GM23338 (cell line): ENCODE measurements around the gene OVCH1. TPM values are rescaled to one million over a fixed set of nuclear protein-coding genes. Genes with fewer than 3 reads are reported as not detected.

ENCODE experiments used
- ATAC-seq: fragments of 200-7000 bp; cut with Tn5 transposase; 3 replicates; pipeline ENCODE4 v1.9.1; 2020
- DNase-seq: peaks from one replicate; pipeline ENCODE4 v3.0.0-alpha.2; 2015; ENCODE audit warnings: low spot score
- H2AFZ ChIP-seq: fragments of 200-600 bp; sonication (generic); 2 replicates; pipeline ENCODE4 v1.8.0; 2016; ENCODE audit warnings: antibody characterized with exemption, mild to moderate bottlenecking, moderate library complexity
- H3F3A ChIP-seq: fragments of 200-600 bp; sonication (generic); replicated peaks from 2 replicates; pipeline ENCODE4 v1.8.0; 2017; ENCODE audit warnings: antibody characterized with exemption, mixed run types, low read depth
- H3K27ac ChIP-seq: fragments of 200-600 bp; sonication (generic); 2 replicates; pipeline ENCODE4 v1.6.1; 2016; ENCODE audit warnings: low read depth
- H3K27me3 ChIP-seq: fragments of 200-600 bp; sonication (generic); 2 replicates; pipeline ENCODE4 v1.8.0; 2016; ENCODE audit warnings: mild to moderate bottlenecking, mixed run types, moderate library complexity; ENCODE audit not compliant: insufficient read depth
- H3K36me3 ChIP-seq: fragments of 200-600 bp; sonication (generic); 2 replicates; pipeline ENCODE4 v1.8.0; 2016; ENCODE audit warnings: mild to moderate bottlenecking; ENCODE audit not compliant: insufficient read depth
- H3K4me1 ChIP-seq: fragments of 200-600 bp; sonication (generic); 2 replicates; pipeline ENCODE4 v1.8.0; 2016; ENCODE audit warnings: mild to moderate bottlenecking, moderate library complexity; ENCODE audit not compliant: insufficient read depth
- H3K4me2 ChIP-seq: fragments of 200-600 bp; sonication (generic); 2 replicates; pipeline ENCODE4 v1.7.1; 2017; ENCODE audit warnings: mixed run types
- H3K4me3 ChIP-seq: fragments of 200-600 bp; sonication (generic); 2 replicates; pipeline ENCODE4 v1.6.1; 2016; ENCODE audit warnings: mixed run types
- H3K79me2 ChIP-seq: fragments of 200-600 bp; sonication (generic); replicated peaks from 2 replicates; pipeline ENCODE4 v1.8.0; 2017; ENCODE audit warnings: mild to moderate bottlenecking; ENCODE audit not compliant: insufficient read depth
- H3K9me2 ChIP-seq: fragments of 200-600 bp; sonication (generic); 2 replicates; pipeline ENCODE4 v1.8.0; 2017; ENCODE audit not compliant: insufficient read depth
- H4K20me1 ChIP-seq: fragments of 200-600 bp; sonication (generic); replicated peaks from 2 replicates; pipeline ENCODE4 v1.8.0; 2017; ENCODE audit warnings: mild to moderate bottlenecking; ENCODE audit not compliant: insufficient read depth
- H3K27ac Mint-ChIP-seq: 2 replicates; pipeline ENCODE4 v1.8.0; 2020; ENCODE audit warnings: inconsistent platforms, mild to moderate bottlenecking, moderate library complexity, mixed read lengths
- H3K27me3 Mint-ChIP-seq: 3 replicates; pipeline ENCODE4 v1.8.0; 2022; ENCODE audit warnings: low read depth, mild to moderate bottlenecking, moderate library complexity, mixed read lengths, inconsistent platforms; ENCODE audit not compliant: insufficient read depth, poor library complexity
- H3K36me3 Mint-ChIP-seq: 3 replicates; pipeline ENCODE4 v1.8.0; 2021; ENCODE audit warnings: low read depth, mild to moderate bottlenecking, inconsistent platforms, moderate library complexity, mixed read lengths
- H3K4me1 Mint-ChIP-seq: 3 replicates; pipeline ENCODE4 v1.8.0; 2020; ENCODE audit warnings: mild to moderate bottlenecking, inconsistent platforms, mixed read lengths
- H3K4me3 Mint-ChIP-seq: 3 replicates; pipeline ENCODE4 v1.8.0; 2021; ENCODE audit warnings: moderate library complexity, mild to moderate bottlenecking, inconsistent platforms, mixed read lengths
- H3K9me3 Mint-ChIP-seq: 3 replicates; pipeline ENCODE4 v1.8.0; 2020; ENCODE audit warnings: moderate library complexity, mild to moderate bottlenecking, inconsistent platforms, mixed read lengths
- CREB1 ChIP-seq: fragments of 250-450 bp; sonication (Bioruptor Pico); IDR thresholded peaks from 2 replicates; pipeline ENCODE4 v1.5.0; 2020; ENCODE audit warnings: low read depth, mild to moderate bottlenecking, moderate library complexity
- EZH2phosphoT487 ChIP-seq: fragments of 200-600 bp; sonication (generic); IDR thresholded peaks from one replicate; pipeline ENCODE4 v1.8.1; 2018; ENCODE audit warnings: antibody characterized with exemption; ENCODE audit not compliant: unreplicated experiment
- NANOG ChIP-seq: IDR thresholded peaks from 2 replicates; pipeline ENCODE4 v1.6.1; 2016; ENCODE audit warnings: antibody characterized with exemption, borderline replicate concordance
- POLR2AphosphoS5 ChIP-seq: IDR thresholded peaks from 2 replicates; pipeline ENCODE4 v1.6.1; 2016; ENCODE audit warnings: antibody characterized with exemption, low read depth
- ZNF331 ChIP-seq: fragments of 250-450 bp; sonication (Bioruptor Pico); IDR thresholded peaks from 2 replicates; pipeline ENCODE4 v1.5.0; 2020; ENCODE audit warnings: low read depth, mild to moderate bottlenecking, moderate library complexity
- polyA plus RNA-seq: library from polyadenylated mRNA; unstranded; fragments of >200 nt; fragmentation: Nextera tagmentation; extraction: Ambion mirVana; gene quantifications from 2 replicates; pipeline ENCODE4 v1.2.1, GENCODE V29; 2016
- total RNA-seq: library from RNA; depleted of rRNA; stranded (reverse); fragments of >200 nt; shearing (Covaris generic); gene quantifications from 2 replicates; pipeline ENCODE4 v1.2.3, GENCODE V29; 2014
- TF ChIP-seq, protein P1 (sequence below): IDR thresholded peaks from one replicate; pipeline ENCODE4 v1.6.1; 2018; ENCODE audit warnings: antibody characterized with exemption; ENCODE audit not compliant: unreplicated experiment
- TF ChIP-seq, protein P2 (sequence below), 2 experiments: fragments of 200-600 bp in 1 of 2; sonication (generic) in 1 of 2; conservative IDR thresholded peaks; 2 replicates each; pipeline versions ENCODE4 v1.5.1 to v1.6.1; 2016 to 2017; ENCODE audit warnings: antibody characterized with exemption in 2 of 2, low read depth in 2 of 2, mild to moderate bottlenecking in 2 of 2, moderate library complexity in 1 of 2
- TF ChIP-seq, protein P3 (sequence below): IDR thresholded peaks from 2 replicates; pipeline ENCODE4 v1.6.1; 2016; ENCODE audit warnings: antibody characterized with exemption

Gene OVCH1
- total and polyA plus RNA-seq, 2 experiments from 2014 or later: not detected

DNA sequence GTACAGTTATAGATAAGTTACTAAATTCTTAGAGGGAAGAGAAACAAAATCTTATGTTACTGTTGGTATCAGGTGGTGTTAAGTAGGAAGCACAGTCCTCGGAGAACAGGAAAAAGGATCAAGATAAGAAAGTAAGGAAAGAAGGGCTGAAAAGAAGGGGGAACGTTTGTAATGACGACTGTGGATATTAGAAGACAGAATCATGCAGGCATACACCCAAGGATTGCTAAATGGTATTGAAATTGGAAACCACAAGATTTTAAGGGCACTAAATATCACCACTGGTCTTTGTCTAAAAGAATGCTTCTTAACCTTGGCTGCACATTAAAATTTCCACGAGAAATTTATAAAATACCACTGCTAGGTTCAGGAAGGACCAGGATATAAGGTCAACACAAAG lies 82.4 kb downstream of the OVCH1 start (continued):
- TF ChIP-seq, protein P1, sequence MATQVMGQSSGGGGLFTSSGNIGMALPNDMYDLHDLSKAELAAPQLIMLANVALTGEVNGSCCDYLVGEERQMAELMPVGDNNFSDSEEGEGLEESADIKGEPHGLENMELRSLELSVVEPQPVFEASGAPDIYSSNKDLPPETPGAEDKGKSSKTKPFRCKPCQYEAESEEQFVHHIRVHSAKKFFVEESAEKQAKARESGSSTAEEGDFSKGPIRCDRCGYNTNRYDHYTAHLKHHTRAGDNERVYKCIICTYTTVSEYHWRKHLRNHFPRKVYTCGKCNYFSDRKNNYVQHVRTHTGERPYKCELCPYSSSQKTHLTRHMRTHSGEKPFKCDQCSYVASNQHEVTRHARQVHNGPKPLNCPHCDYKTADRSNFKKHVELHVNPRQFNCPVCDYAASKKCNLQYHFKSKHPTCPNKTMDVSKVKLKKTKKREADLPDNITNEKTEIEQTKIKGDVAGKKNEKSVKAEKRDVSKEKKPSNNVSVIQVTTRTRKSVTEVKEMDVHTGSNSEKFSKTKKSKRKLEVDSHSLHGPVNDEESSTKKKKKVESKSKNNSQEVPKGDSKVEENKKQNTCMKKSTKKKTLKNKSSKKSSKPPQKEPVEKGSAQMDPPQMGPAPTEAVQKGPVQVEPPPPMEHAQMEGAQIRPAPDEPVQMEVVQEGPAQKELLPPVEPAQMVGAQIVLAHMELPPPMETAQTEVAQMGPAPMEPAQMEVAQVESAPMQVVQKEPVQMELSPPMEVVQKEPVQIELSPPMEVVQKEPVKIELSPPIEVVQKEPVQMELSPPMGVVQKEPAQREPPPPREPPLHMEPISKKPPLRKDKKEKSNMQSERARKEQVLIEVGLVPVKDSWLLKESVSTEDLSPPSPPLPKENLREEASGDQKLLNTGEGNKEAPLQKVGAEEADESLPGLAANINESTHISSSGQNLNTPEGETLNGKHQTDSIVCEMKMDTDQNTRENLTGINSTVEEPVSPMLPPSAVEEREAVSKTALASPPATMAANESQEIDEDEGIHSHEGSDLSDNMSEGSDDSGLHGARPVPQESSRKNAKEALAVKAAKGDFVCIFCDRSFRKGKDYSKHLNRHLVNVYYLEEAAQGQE: no peak

DNA sequence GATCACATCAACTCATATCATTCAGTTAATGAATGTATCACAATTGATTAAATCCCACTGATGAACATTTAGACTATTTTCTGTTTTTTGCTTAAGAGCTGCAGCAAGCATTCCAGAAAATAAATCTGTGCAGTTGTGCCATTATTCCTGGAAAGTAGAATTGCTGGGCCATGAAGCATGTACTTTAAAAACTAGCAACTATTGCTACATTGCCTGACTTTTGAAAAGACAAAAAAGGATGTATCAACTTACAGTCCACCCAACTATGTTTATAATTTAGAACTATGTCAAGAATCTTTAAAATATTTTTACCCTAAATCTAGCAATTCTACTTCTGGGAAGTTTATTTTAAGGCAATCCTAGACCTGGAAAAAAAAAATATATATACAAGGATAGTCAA lies 83.1 kb downstream of the OVCH1 start:
- Mint-ChIP-seq H3K27me3 (no peaks in the 10 kb centered on the region), H3K9me3 (peaks cover 31% of the 10 kb centered on the region), H3K4me1 (no peaks in the 10 kb centered on the region), H3K4me3 (no peak overlapping the region), H3K27ac (no peak overlapping the region), H3K36me3 (peaks cover 18% of the 10 kb centered on the region)
- Histone ChIP-seq H3K36me3 (0 out of 2 replicates have a peak, but pooled peaks cover 5% of the 10 kb centered on the region), H3F3A (no peaks in the 10 kb centered on the region), H3K4me3 (no peak overlapping the region), H3K4me1 (no peaks in the 10 kb centered on the region), H4K20me1 (no peaks in the 10 kb centered on the region), H3K4me2 (no peak overlapping the region), H3K9me2 (0 out of 2 replicates have a peak, but pooled peaks cover 5% of the 10 kb centered on the region), H3K79me2 (no peaks in the 10 kb centered on the region), H3K27ac (no peak overlapping the region), H2AFZ (no peak overlapping the region), H3K27me3 (no peaks in the 10 kb centered on the region)
- DNase-seq: no peak
- no peak for ATAC-seq
- TF ChIP-seq, protein P2, sequence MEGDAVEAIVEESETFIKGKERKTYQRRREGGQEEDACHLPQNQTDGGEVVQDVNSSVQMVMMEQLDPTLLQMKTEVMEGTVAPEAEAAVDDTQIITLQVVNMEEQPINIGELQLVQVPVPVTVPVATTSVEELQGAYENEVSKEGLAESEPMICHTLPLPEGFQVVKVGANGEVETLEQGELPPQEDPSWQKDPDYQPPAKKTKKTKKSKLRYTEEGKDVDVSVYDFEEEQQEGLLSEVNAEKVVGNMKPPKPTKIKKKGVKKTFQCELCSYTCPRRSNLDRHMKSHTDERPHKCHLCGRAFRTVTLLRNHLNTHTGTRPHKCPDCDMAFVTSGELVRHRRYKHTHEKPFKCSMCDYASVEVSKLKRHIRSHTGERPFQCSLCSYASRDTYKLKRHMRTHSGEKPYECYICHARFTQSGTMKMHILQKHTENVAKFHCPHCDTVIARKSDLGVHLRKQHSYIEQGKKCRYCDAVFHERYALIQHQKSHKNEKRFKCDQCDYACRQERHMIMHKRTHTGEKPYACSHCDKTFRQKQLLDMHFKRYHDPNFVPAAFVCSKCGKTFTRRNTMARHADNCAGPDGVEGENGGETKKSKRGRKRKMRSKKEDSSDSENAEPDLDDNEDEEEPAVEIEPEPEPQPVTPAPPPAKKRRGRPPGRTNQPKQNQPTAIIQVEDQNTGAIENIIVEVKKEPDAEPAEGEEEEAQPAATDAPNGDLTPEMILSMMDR (conservative IDR thresholded peaks at IDR 0.05; ENCODE audit: low read depth in 2 of 2): no peak
- no peak for TF ChIP-seq POLR2AphosphoS5
- TF ChIP-seq, protein P3, sequence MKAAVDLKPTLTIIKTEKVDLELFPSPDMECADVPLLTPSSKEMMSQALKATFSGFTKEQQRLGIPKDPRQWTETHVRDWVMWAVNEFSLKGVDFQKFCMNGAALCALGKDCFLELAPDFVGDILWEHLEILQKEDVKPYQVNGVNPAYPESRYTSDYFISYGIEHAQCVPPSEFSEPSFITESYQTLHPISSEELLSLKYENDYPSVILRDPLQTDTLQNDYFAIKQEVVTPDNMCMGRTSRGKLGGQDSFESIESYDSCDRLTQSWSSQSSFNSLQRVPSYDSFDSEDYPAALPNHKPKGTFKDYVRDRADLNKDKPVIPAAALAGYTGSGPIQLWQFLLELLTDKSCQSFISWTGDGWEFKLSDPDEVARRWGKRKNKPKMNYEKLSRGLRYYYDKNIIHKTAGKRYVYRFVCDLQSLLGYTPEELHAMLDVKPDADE: no peak
- TF ChIP-seq NANOG: no peak
- TF ChIP-seq ZNF331 (CRISPR knock-in tag): no peak
- TF ChIP-seq EZH2phosphoT487: no peak
- no peak for TF ChIP-seq CREB1
